ENCODE measurements around the gene ATAD5. TPM values are rescaled to one million over a fixed set of nuclear protein-coding genes. Genes with fewer than 3 reads are reported as not detected.

ATAD5 gene
- total RNA-seq, 1 experiment from 2014 or later, result 18.4 TPM

- H3K27me3 Mint-ChIP-seq (ENCODE audit: unreplicated experiment), result no peaks in the 10 kb centered on the region
- no peaks in the 10 kb centered on the region for H3K4me1 Mint-ChIP-seq (ENCODE audit: low read depth, unreplicated experiment)
- no TSS peak for BruUV-seq (replicated peaks)
- TF ChIP-seq, protein P1, sequence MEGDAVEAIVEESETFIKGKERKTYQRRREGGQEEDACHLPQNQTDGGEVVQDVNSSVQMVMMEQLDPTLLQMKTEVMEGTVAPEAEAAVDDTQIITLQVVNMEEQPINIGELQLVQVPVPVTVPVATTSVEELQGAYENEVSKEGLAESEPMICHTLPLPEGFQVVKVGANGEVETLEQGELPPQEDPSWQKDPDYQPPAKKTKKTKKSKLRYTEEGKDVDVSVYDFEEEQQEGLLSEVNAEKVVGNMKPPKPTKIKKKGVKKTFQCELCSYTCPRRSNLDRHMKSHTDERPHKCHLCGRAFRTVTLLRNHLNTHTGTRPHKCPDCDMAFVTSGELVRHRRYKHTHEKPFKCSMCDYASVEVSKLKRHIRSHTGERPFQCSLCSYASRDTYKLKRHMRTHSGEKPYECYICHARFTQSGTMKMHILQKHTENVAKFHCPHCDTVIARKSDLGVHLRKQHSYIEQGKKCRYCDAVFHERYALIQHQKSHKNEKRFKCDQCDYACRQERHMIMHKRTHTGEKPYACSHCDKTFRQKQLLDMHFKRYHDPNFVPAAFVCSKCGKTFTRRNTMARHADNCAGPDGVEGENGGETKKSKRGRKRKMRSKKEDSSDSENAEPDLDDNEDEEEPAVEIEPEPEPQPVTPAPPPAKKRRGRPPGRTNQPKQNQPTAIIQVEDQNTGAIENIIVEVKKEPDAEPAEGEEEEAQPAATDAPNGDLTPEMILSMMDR (IDR thresholded peaks at IDR 0.05; ENCODE audit: unreplicated experiment), result no peak
- H3K4me3 Mint-ChIP-seq (ENCODE audit: low read depth, unreplicated experiment), result no peak overlapping the region
- no peak overlapping the region for H3K27ac Mint-ChIP-seq (ENCODE audit: unreplicated experiment)
- CTCF ChIA-PET, result no interaction called here
- DNase-seq, result no peak
- no peaks in the 10 kb centered on the region for H3K9me3 Mint-ChIP-seq (ENCODE audit: low read depth, unreplicated experiment)
- H3K36me3 Mint-ChIP-seq (ENCODE audit: insufficient read depth, unreplicated experiment), result peaks cover 12% of the 10 kb centered on the region
- intact Hi-C loops (cut with micrococcal nuclease; ENCODE audit: unreplicated experiment), result no loop called here
Observed at GRCh38 chr17:30848021-30848420, 16.3 kb downstream of the ATAD5 start.

- Mint-ChIP-seq H3K4me3 (ENCODE audit: low read depth, unreplicated experiment) (no peak overlapping the region), H3K27me3 (ENCODE audit: unreplicated experiment) (no peaks in the 10 kb centered on the region), H3K9me3 (ENCODE audit: low read depth, unreplicated experiment) (no peaks in the 10 kb centered on the region), H3K27ac (ENCODE audit: unreplicated experiment) (no peak overlapping the region), H3K4me1 (ENCODE audit: low read depth, unreplicated experiment) (no peaks in the 10 kb centered on the region), H3K36me3 (ENCODE audit: insufficient read depth, unreplicated experiment) (peaks cover 5% of the 10 kb centered on the region)
- no peak for DNase-seq
- BruUV-seq (replicated peaks), result no TSS peak
- TF ChIP-seq, protein P1 (IDR thresholded peaks at IDR 0.05; ENCODE audit: unreplicated experiment), result no peak
- CTCF ChIA-PET, result interaction anchor here (0.7 kb wide), 1 partner anchor 18 kb away, joined by 5 read pairs; no protein-coding TSS in a partner anchor
- intact Hi-C loops (cut with micrococcal nuclease; ENCODE audit: unreplicated experiment), result no loop called here
Observed at GRCh38 chr17:30854146-30854545, 22.4 kb downstream of the ATAD5 start.

GRCh38 chr17:30858556-30859250, 26.9 kb downstream of the ATAD5 start:
- Mint-ChIP-seq H3K4me3 (ENCODE audit: low read depth, unreplicated experiment) (no peak overlapping the region), H3K27ac (ENCODE audit: unreplicated experiment) (no peak overlapping the region)
- no TSS peak for BruUV-seq (replicated peaks)

GRCh38 chr17:30864636-30865035, 32.9 kb downstream of the ATAD5 start:
- Mint-ChIP-seq H3K9me3 (ENCODE audit: low read depth, unreplicated experiment) (no peaks in the 10 kb centered on the region), H3K27me3 (ENCODE audit: unreplicated experiment) (no peaks in the 10 kb centered on the region), H3K4me3 (ENCODE audit: low read depth, unreplicated experiment) (no peak overlapping the region), H3K36me3 (ENCODE audit: insufficient read depth, unreplicated experiment) (peaks cover 33% of the 10 kb centered on the region), H3K4me1 (ENCODE audit: low read depth, unreplicated experiment) (no peaks in the 10 kb centered on the region), H3K27ac (ENCODE audit: unreplicated experiment) (no peak overlapping the region)
- intact Hi-C loops (cut with micrococcal nuclease; ENCODE audit: unreplicated experiment), result no loop called here
- TF ChIP-seq, protein P1 (IDR thresholded peaks at IDR 0.05; ENCODE audit: unreplicated experiment), result no peak
- CTCF ChIA-PET, result interaction anchor here (0.8 kb wide), 1 partner anchor 12 kb away, joined by 4 read pairs; no protein-coding TSS in a partner anchor
- BruUV-seq (replicated peaks), result no TSS peak
- DNase-seq, result no peak

More at GRCh38 chr17:30858556-30859250, 26.9 kb downstream of the ATAD5 start:
- CTCF ChIA-PET, result no interaction called here
- no peak for DNase-seq
- H3K9me3 Mint-ChIP-seq (ENCODE audit: low read depth, unreplicated experiment), result no peaks in the 10 kb centered on the region
- H3K36me3 Mint-ChIP-seq (ENCODE audit: insufficient read depth, unreplicated experiment), result peaks cover 27% of the 10 kb centered on the region
- intact Hi-C loops (cut with micrococcal nuclease; ENCODE audit: unreplicated experiment), result no loop called here
- no peaks in the 10 kb centered on the region for H3K4me1 Mint-ChIP-seq (ENCODE audit: low read depth, unreplicated experiment)
- TF ChIP-seq, protein P1 (IDR thresholded peaks at IDR 0.05; ENCODE audit: unreplicated experiment), result no peak
- no peaks in the 10 kb centered on the region for H3K27me3 Mint-ChIP-seq (ENCODE audit: unreplicated experiment)
